Liver (tissue), 9 donors: ENCODE data around the gene SHTN1. TPM values are rescaled to one million over a fixed set of nuclear protein-coding genes. Genes with fewer than 3 reads are reported as not detected.

Source experiments
- DNase-seq: peaks from one replicate; pipeline ENCODE4 v3.0.0-alpha.2; 2017; ENCODE audit warnings: low spot score
- H3K27ac ChIP-seq, 2 donors: one replicate each; pipeline ENCODE4 v1.7.0; 2013; ENCODE audit warnings: inconsistent platforms in 2 of 2, low read length in 2 of 2, control low read depth in 1 of 2, low read depth in 1 of 2, mild to moderate bottlenecking in 1 of 2
- H3K27me3 ChIP-seq, 4 donors: one replicate each; pipeline versions ENCODE4 v1.6.1 to v1.7.0; 2013; ENCODE audit warnings: low read length in 3 of 4, inconsistent platforms in 1 of 4, mild to moderate bottlenecking in 1 of 4, moderate library complexity in 1 of 4; ENCODE audit not compliant: control insufficient read depth in 4 of 4, insufficient read depth in 4 of 4
- H3K36me3 ChIP-seq, 4 donors: one replicate each; pipeline versions ENCODE4 v1.6.1 to v1.7.0; 2013; ENCODE audit warnings: low read length in 3 of 4, mild to moderate bottlenecking in 3 of 4, low read depth in 1 of 4, moderate library complexity in 1 of 4; ENCODE audit not compliant: control insufficient read depth in 4 of 4, insufficient read depth in 3 of 4
- H3K4me1 ChIP-seq, 4 donors: one replicate each; pipeline versions ENCODE4 v1.6.1 to v1.7.0; 2013; ENCODE audit warnings: low read length in 3 of 4, mild to moderate bottlenecking in 3 of 4, moderate library complexity in 1 of 4; ENCODE audit not compliant: control insufficient read depth in 4 of 4, insufficient read depth in 4 of 4
- H3K4me3 ChIP-seq, 3 donors: one replicate each; pipeline versions ENCODE4 v1.6.1 to v1.7.0; 2013; ENCODE audit warnings: low read length in 3 of 3, control low read depth in 1 of 3, low read depth in 1 of 3, mild to moderate bottlenecking in 1 of 3
- H3K9ac ChIP-seq, 2 donors: one replicate each; pipeline ENCODE4 v1.7.0; 2013; ENCODE audit warnings: low read length in 2 of 2, mild to moderate bottlenecking in 2 of 2, moderate library complexity in 2 of 2, control low read depth in 1 of 2, low read depth in 1 of 2
- H3K9me3 ChIP-seq, 4 donors: one replicate each; pipeline versions ENCODE4 v1.6.1 to v1.7.0; 2013; ENCODE audit warnings: low read length in 3 of 4; ENCODE audit not compliant: control insufficient read depth in 4 of 4
- EGR1 ChIP-seq, 2 donors: IDR thresholded peaks; 2 replicates each; pipeline ENCODE4 v1.6.1; 2016 to 2018; ENCODE audit warnings: antibody characterized with exemption in 2 of 2, low read depth in 2 of 2
- FOXA1 ChIP-seq: IDR thresholded peaks from 2 replicates; pipeline ENCODE4 v1.6.1; 2016; ENCODE audit warnings: antibody characterized with exemption
- FOXA2 ChIP-seq: IDR thresholded peaks from 2 replicates; pipeline ENCODE4 v1.6.1; 2016; ENCODE audit warnings: antibody characterized with exemption
- GABPA ChIP-seq, 2 donors: IDR thresholded peaks in 1 of 2; conservative IDR thresholded peaks in 1 of 2; 2 replicates each; pipeline ENCODE4 v1.6.1; 2016; ENCODE audit warnings: antibody characterized with exemption in 2 of 2, mild to moderate bottlenecking in 1 of 2, moderate library complexity in 1 of 2
- HNF4A ChIP-seq, 2 donors: conservative IDR thresholded peaks; 2 replicates each; pipeline ENCODE4 v1.6.1; 2016; ENCODE audit warnings: antibody characterized with exemption in 2 of 2, mild to moderate bottlenecking in 2 of 2
- HNF4G ChIP-seq: IDR thresholded peaks from 2 replicates; pipeline ENCODE4 v1.6.1; 2016; ENCODE audit warnings: antibody characterized with exemption
- JUND ChIP-seq, 2 donors: IDR thresholded peaks; 2 replicates each; pipeline ENCODE4 v1.6.1; 2016; ENCODE audit warnings: antibody characterized with exemption in 2 of 2
- NR2F2 ChIP-seq: IDR thresholded peaks from 2 replicates; pipeline ENCODE4 v1.6.1; 2016; ENCODE audit warnings: antibody characterized with exemption
- RAD21 ChIP-seq, 2 donors: IDR thresholded peaks; 2 replicates each; pipeline ENCODE4 v1.6.1; 2016; ENCODE audit warnings: antibody characterized with exemption in 2 of 2, mild to moderate bottlenecking in 2 of 2
- RXRA ChIP-seq, 2 donors: IDR thresholded peaks; 2 replicates each; pipeline ENCODE4 v1.6.1; 2017 to 2018; ENCODE audit warnings: antibody characterized with exemption in 2 of 2, mild to moderate bottlenecking in 1 of 2
- SP1 ChIP-seq: IDR thresholded peaks from 2 replicates; pipeline ENCODE4 v1.6.1; 2018; ENCODE audit warnings: antibody characterized with exemption, mild to moderate bottlenecking
- TAF1 ChIP-seq: conservative IDR thresholded peaks from 2 replicates; pipeline ENCODE4 v1.6.1; 2016; ENCODE audit warnings: antibody characterized with exemption, mild to moderate bottlenecking
- YY1 ChIP-seq: IDR thresholded peaks from 2 replicates; pipeline ENCODE4 v1.6.1; 2016; ENCODE audit warnings: antibody characterized with exemption, mild to moderate bottlenecking
- WGBS: extraction: QIAGEN DNeasy Blood & Tissue Kit; methylation state at CpG from one replicate; pipeline ENCODE4 v1.1.7; 2013; 5-methylcytosine and 5-hydroxymethylcytosine counted together
- polyA plus RNA-seq, 2 donors: library from polyadenylated mRNA; stranded (reverse) in 1 of 2; unstranded in 1 of 2; fragments of 200-250 nt in 1 of 2; fragments of >200 nt in 1 of 2; fragmentation: Nextera tagmentation in 1 of 2; extraction: Ambion mirVana in 1 of 2; gene quantifications; one replicate each; pipeline versions ENCODE4 v1.2.1 to v1.2.3, GENCODE V29; 2013 to 2015
- total RNA-seq, 2 donors: library from RNA; depleted of rRNA; stranded (reverse); fragments of >200 nt; gene quantifications; one replicate each; pipeline ENCODE4 v1.2.3, GENCODE V29; 2014
- TF ChIP-seq, protein P1 (sequence below): IDR thresholded peaks from 2 replicates; pipeline ENCODE4 v1.6.1; 2016; ENCODE audit warnings: antibody characterized with exemption
- TF ChIP-seq, protein P2 (sequence below): IDR thresholded peaks from 2 replicates; pipeline ENCODE4 v1.6.1; 2016; ENCODE audit warnings: antibody characterized with exemption
- TF ChIP-seq, protein P3 (sequence below): fragments of 150-350 bp; IDR thresholded peaks from 2 replicates; pipeline ENCODE4 v1.5.1; 2017; ENCODE audit warnings: improper control_type of control experiment, low read depth, low read length; ENCODE audit not compliant: missing input control
- TF ChIP-seq, protein P4 (sequence below): IDR thresholded peaks from 2 replicates; pipeline ENCODE4 v1.6.1; 2016; ENCODE audit warnings: antibody characterized with exemption
- TF ChIP-seq, protein P5 (sequence below): IDR thresholded peaks from 2 replicates; pipeline ENCODE4 v1.6.1; 2016; ENCODE audit warnings: antibody characterized with exemption, mild to moderate bottlenecking
- donor health status: healthy.
- donor health status: healthy.
- donor health status: healthy.
- donor health status: healthy.
- donor health status: healthy.

Gene SHTN1
- total and polyA plus RNA-seq, 4 donors = 3.2 to 11.7 (median 10.3) TPM

DNA sequence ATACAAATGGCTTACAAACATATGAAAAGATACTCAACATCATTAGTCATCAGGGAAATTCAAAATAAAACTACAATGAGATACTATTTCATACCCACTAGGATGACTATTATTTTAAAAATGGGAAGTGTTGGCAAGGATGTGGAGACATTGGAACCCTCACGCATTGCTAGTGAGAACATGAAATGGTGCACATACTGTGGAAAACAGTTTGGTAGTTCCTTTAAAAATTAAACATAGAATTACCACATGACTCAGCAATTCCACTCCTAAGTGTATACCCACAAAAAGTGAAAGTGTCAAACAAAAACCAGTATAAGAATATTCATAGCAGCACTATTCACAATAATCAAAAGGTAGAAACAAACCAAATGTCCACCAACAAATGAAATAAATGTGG lies 48.5 kb upstream of the SHTN1 start (continued):
- TF ChIP-seq NR2F2 (no peak), FOXA1 (no peak), YY1 (no peak), EGR1 (IDR thresholded peaks at IDR 0.05; ENCODE audit: low read depth in 2 of 2) (no peak), TAF1 (no peak)

DNA sequence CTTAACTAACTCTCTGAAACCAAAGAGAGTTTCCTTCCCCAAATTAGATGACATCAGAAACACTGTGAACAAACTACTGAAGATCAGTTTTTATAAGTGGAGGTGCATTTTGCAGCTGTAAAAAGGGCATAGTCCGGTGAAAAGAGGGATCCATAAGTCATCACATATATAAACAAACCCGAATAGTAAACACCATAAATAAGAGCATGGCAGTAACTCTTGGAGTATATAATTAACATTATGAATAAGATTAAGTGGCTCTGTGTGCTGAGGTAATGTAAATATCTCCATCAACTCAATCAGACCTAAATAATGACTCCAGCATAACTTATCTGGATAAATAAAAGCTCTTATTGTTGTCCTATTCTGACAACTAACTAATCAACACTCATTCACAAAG lies 43.0 kb upstream of the SHTN1 start:
- Histone ChIP-seq H3K4me1 (no peaks in the 10 kb centered on the region), H3K9ac (no peak overlapping the region), H3K27me3 (no peaks in the 10 kb centered on the region), H3K4me3 (no peak overlapping the region), H3K27ac (no peak overlapping the region), H3K36me3 (no peaks in the 10 kb centered on the region), H3K9me3 (peaks cover 0 to 3% (median 0%) of the 10 kb centered on the region in 4 donors)
- TF ChIP-seq HNF4G = no peak
- no peak for TF ChIP-seq JUND (IDR thresholded peaks at IDR 0.05)
- no peak for TF ChIP-seq RXRA (IDR thresholded peaks at IDR 0.05)
- no peak for TF ChIP-seq FOXA1
- no peak for TF ChIP-seq FOXA2
- no peak for TF ChIP-seq SP1
- no peak for TF ChIP-seq GABPA (IDR thresholded peaks at IDR 0.05 in 1 of 2, conservative IDR thresholded peaks at IDR 0.05 in 1 of 2)
- TF ChIP-seq HNF4A (conservative IDR thresholded peaks at IDR 0.05) = no peak
- no peak for TF ChIP-seq EGR1 (IDR thresholded peaks at IDR 0.05; ENCODE audit: low read depth in 2 of 2)
- TF ChIP-seq, protein P1, sequence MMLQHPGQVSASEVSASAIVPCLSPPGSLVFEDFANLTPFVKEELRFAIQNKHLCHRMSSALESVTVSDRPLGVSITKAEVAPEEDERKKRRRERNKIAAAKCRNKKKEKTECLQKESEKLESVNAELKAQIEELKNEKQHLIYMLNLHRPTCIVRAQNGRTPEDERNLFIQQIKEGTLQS = no peak
- TF ChIP-seq, protein P2, sequence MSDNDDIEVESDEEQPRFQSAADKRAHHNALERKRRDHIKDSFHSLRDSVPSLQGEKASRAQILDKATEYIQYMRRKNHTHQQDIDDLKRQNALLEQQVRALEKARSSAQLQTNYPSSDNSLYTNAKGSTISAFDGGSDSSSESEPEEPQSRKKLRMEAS = no peak
- TF ChIP-seq, protein P3, sequence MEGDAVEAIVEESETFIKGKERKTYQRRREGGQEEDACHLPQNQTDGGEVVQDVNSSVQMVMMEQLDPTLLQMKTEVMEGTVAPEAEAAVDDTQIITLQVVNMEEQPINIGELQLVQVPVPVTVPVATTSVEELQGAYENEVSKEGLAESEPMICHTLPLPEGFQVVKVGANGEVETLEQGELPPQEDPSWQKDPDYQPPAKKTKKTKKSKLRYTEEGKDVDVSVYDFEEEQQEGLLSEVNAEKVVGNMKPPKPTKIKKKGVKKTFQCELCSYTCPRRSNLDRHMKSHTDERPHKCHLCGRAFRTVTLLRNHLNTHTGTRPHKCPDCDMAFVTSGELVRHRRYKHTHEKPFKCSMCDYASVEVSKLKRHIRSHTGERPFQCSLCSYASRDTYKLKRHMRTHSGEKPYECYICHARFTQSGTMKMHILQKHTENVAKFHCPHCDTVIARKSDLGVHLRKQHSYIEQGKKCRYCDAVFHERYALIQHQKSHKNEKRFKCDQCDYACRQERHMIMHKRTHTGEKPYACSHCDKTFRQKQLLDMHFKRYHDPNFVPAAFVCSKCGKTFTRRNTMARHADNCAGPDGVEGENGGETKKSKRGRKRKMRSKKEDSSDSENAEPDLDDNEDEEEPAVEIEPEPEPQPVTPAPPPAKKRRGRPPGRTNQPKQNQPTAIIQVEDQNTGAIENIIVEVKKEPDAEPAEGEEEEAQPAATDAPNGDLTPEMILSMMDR = no peak
- TF ChIP-seq, protein P4, sequence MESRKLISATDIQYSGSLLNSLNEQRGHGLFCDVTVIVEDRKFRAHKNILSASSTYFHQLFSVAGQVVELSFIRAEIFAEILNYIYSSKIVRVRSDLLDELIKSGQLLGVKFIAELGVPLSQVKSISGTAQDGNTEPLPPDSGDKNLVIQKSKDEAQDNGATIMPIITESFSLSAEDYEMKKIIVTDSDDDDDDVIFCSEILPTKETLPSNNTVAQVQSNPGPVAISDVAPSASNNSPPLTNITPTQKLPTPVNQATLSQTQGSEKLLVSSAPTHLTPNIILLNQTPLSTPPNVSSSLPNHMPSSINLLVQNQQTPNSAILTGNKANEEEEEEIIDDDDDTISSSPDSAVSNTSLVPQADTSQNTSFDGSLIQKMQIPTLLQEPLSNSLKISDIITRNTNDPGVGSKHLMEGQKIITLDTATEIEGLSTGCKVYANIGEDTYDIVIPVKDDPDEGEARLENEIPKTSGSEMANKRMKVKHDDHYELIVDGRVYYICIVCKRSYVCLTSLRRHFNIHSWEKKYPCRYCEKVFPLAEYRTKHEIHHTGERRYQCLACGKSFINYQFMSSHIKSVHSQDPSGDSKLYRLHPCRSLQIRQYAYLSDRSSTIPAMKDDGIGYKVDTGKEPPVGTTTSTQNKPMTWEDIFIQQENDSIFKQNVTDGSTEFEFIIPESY = no peak
- no peak for TF ChIP-seq TAF1
- TF ChIP-seq NR2F2 = no peak
- TF ChIP-seq RAD21 (IDR thresholded peaks at IDR 0.05) = no peak
- no peak for TF ChIP-seq YY1
- WGBS = 82% methylated on average over 2 of the region's 2 CpGs
- no peak for DNase-seq

DNA sequence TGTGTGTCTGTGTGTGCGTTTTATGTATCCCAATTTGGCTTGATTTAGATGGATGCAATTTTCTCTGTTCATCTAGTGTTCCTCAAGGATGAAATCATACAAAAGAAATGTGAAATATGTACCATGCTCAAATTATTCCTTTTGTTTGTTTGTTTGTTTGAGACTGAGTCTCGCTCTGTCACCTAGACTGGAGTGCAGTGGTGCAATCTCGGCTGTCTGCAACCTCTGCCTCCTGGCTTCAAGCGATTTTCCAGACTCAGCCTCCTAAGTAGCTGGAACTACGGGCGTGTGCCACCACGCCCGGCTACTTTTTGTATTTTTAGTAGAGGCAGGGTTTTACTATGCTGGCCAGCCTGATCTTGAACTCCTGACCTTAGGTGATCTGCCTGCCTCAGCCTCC lies 11.3 kb upstream of the SHTN1 start:
- Histone ChIP-seq H3K4me3 (no peak overlapping the region), H3K4me1 (no peaks in the 10 kb centered on the region), H3K9me3 (no peaks in the 10 kb centered on the region), H3K27me3 (no peaks in the 10 kb centered on the region), H3K27ac (no peak overlapping the region), H3K9ac (no peak overlapping the region), H3K36me3 (no peaks in the 10 kb centered on the region)
- no peak for DNase-seq
- WGBS = 95% methylated on average over 8 of the region's 8 CpGs
- TF ChIP-seq TAF1 (no peak), RXRA (IDR thresholded peaks at IDR 0.05) (no peak), HNF4A (conservative IDR thresholded peaks at IDR 0.05) (no peak), JUND (IDR thresholded peaks at IDR 0.05) (no peak), RAD21 (IDR thresholded peaks at IDR 0.05) (no peak), FOXA2 (no peak), GABPA (IDR thresholded peaks at IDR 0.05 in 1 of 2, conservative IDR thresholded peaks at IDR 0.05 in 1 of 2) (no peak), HNF4G (no peak), YY1 (no peak), EGR1 (IDR thresholded peaks at IDR 0.05; ENCODE audit: low read depth in 2 of 2) (no peak)
- TF ChIP-seq, protein P4 = no peak
- TF ChIP-seq, protein P5, sequence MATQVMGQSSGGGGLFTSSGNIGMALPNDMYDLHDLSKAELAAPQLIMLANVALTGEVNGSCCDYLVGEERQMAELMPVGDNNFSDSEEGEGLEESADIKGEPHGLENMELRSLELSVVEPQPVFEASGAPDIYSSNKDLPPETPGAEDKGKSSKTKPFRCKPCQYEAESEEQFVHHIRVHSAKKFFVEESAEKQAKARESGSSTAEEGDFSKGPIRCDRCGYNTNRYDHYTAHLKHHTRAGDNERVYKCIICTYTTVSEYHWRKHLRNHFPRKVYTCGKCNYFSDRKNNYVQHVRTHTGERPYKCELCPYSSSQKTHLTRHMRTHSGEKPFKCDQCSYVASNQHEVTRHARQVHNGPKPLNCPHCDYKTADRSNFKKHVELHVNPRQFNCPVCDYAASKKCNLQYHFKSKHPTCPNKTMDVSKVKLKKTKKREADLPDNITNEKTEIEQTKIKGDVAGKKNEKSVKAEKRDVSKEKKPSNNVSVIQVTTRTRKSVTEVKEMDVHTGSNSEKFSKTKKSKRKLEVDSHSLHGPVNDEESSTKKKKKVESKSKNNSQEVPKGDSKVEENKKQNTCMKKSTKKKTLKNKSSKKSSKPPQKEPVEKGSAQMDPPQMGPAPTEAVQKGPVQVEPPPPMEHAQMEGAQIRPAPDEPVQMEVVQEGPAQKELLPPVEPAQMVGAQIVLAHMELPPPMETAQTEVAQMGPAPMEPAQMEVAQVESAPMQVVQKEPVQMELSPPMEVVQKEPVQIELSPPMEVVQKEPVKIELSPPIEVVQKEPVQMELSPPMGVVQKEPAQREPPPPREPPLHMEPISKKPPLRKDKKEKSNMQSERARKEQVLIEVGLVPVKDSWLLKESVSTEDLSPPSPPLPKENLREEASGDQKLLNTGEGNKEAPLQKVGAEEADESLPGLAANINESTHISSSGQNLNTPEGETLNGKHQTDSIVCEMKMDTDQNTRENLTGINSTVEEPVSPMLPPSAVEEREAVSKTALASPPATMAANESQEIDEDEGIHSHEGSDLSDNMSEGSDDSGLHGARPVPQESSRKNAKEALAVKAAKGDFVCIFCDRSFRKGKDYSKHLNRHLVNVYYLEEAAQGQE = no peak
